B cell (primary cell): ENCODE data around the gene CCL19. TPM values are rescaled to one million over a fixed set of nuclear protein-coding genes. Genes with fewer than 3 reads are reported as not detected.

Experiments used
- ATAC-seq: fragments of 200-7000 bp; cut with Tn5 transposase; one replicate; pipeline ENCODE4 v1.10.0; 2021; ENCODE audit warnings: low read depth, mild to moderate bottlenecking, moderate number of reproducible peaks, moderate library complexity
- CTCF ChIA-PET: fragments of 350-600 bp; sonication (Branson Sonifier 250); formaldehyde crosslinking; loops from one replicate; lab custom pipeline; 2021; ENCODE audit warnings: antibody characterized with exemption, inconsistent platforms; lab: Charles Lee
- POLR2A ChIA-PET: fragments of 350-600 bp; sonication (Branson Sonifier 250); formaldehyde crosslinking; loops from one replicate; lab custom pipeline; 2021; ENCODE audit warnings: antibody characterized with exemption; lab: Charles Lee
- DNase-seq: peaks from one replicate; pipeline ENCODE4 v3.0.0; 2013
- H2AFZ ChIP-seq: 2 replicates; pipeline ENCODE4 v1.6.1; 2012; ENCODE audit warnings: mild to moderate bottlenecking, low read depth, low read length; ENCODE audit not compliant: insufficient read depth, poor library complexity, severe bottlenecking
- H3K27ac ChIP-seq, 2 donors: 1 replicate in 1 of 2; 2 replicates in 1 of 2; pipeline ENCODE4 v1.5.1; 2012 to 2013; ENCODE audit warnings: low read length in 2 of 2, mild to moderate bottlenecking in 2 of 2, moderate library complexity in 1 of 2
- H3K27me3 ChIP-seq, 4 experiments: fragments of 200-600 bp in 1 of 4; sonication (generic) in 1 of 4; replicated peaks in 1 of 4; 1 replicate in 2 of 4; 2 replicates in 2 of 4; pipeline versions ENCODE4 v1.6.1 to v1.7.0; 2013 to 2016; ENCODE audit warnings: low read length in 3 of 4, mild to moderate bottlenecking in 2 of 4, mixed read lengths in 1 of 4, moderate library complexity in 1 of 4; ENCODE audit not compliant: insufficient read depth in 4 of 4, control insufficient read depth in 3 of 4; ENCODE audit errors: control extremely low read depth in 1 of 4
- H3K36me3 ChIP-seq, 2 experiments: replicated peaks in 1 of 2; 1 replicate in 1 of 2; 2 replicates in 1 of 2; pipeline versions ENCODE4 v1.6.1 to v1.7.1; 2013; ENCODE audit warnings: low read length in 1 of 2; ENCODE audit not compliant: insufficient read depth in 2 of 2, control insufficient read depth in 1 of 2; ENCODE audit errors: control extremely low read depth in 1 of 2, extremely low read depth in 1 of 2
- H3K4me1 ChIP-seq, 2 donors: fragments of 200-600 bp in 1 of 2; sonication (generic) in 1 of 2; 1 replicate in 1 of 2; 2 replicates in 1 of 2; pipeline versions ENCODE4 v1.5.1 to v1.6.1; 2013 to 2017; ENCODE audit warnings: low read length in 2 of 2; ENCODE audit not compliant: control insufficient read depth in 2 of 2, insufficient read depth in 2 of 2
- H3K4me2 ChIP-seq: replicated peaks from 2 replicates; pipeline ENCODE3; 2012; ENCODE audit warnings: mild to moderate bottlenecking, low read depth, low read length; ENCODE audit not compliant: poor library complexity, severe bottlenecking
- H3K4me3 ChIP-seq, 5 experiments: fragments of 200-600 bp in 1 of 5; sonication (generic) in 1 of 5; 1 replicate in 3 of 5; 2 replicates in 2 of 5; pipeline versions ENCODE4 v1.5.1 to v1.7.0; 2011 to 2016; ENCODE audit warnings: low read length in 4 of 5, mild to moderate bottlenecking in 4 of 5, low read depth in 2 of 5, control low read depth in 1 of 5, moderate library complexity in 1 of 5; ENCODE audit not compliant: insufficient read depth in 1 of 5; ENCODE audit errors: control extremely low read depth in 1 of 5, extremely low read depth in 1 of 5
- H3K79me2 ChIP-seq: fragments of 200-600 bp; sonication (generic); one replicate; pipeline ENCODE4 v1.6.0; 2016; ENCODE audit warnings: low read length; ENCODE audit not compliant: control insufficient read depth, insufficient read depth
- H3K9ac ChIP-seq: fragments of 200-600 bp; sonication (generic); 2 replicates; pipeline ENCODE4 v1.6.1; 2017; ENCODE audit warnings: mild to moderate bottlenecking, low read length, moderate library complexity
- H3K9me3 ChIP-seq, 3 donors: one replicate each; pipeline versions ENCODE4 v1.6.1 to v1.7.1; 2013; ENCODE audit warnings: low read length in 2 of 3; ENCODE audit not compliant: control insufficient read depth in 2 of 3, insufficient read depth in 1 of 3; ENCODE audit errors: control extremely low read depth in 1 of 3
- H4K20me1 ChIP-seq: 2 replicates; pipeline ENCODE4 v1.6.0; 2012; ENCODE audit warnings: mild to moderate bottlenecking, low read length; ENCODE audit not compliant: insufficient read depth, control insufficient read depth, poor library complexity, severe bottlenecking
- H3K27ac Mint-ChIP-seq: one replicate; pipeline ENCODE4 v1.8.0; 2021; ENCODE audit warnings: mixed read lengths
- H3K27me3 Mint-ChIP-seq: one replicate; pipeline ENCODE4 v1.8.0; 2021; ENCODE audit warnings: mixed read lengths
- H3K4me1 Mint-ChIP-seq: one replicate; pipeline ENCODE4 v1.8.0; 2021; ENCODE audit warnings: mixed read lengths
- H3K4me3 Mint-ChIP-seq: one replicate; pipeline ENCODE4 v1.8.0; 2021; ENCODE audit warnings: mixed read lengths
- H3K9me3 Mint-ChIP-seq: one replicate; pipeline ENCODE4 v1.8.0; 2022; ENCODE audit warnings: mixed read lengths; ENCODE audit not compliant: insufficient read depth
- CTCF ChIP-seq: fragments of 200-600 bp; IDR thresholded peaks from one replicate; pipeline ENCODE4 v1.8.0; 2022; ENCODE audit warnings: antibody characterized with exemption, mild to moderate bottlenecking
- EZH2 ChIP-seq: IDR thresholded peaks from 2 replicates; pipeline ENCODE4 v1.6.1; 2012; ENCODE audit warnings: borderline replicate concordance, low read depth, mild to moderate bottlenecking, moderate library complexity, low read length; ENCODE audit not compliant: insufficient read depth, poor library complexity, severe bottlenecking
- WGBS: methylation state at CpG from one replicate; pipeline ENCODE4 v1.1.5; 2013; ENCODE audit warnings: missing lambda C conversion rate; ENCODE audit not compliant: insufficient coverage; 5-methylcytosine and 5-hydroxymethylcytosine counted together
- intact Hi-C: fragments of 100-400 bp; cut with micrococcal nuclease; formaldehyde crosslinking; loops from one replicate; pipeline ENCODE4 v1.10.0; 2022
- polyA plus RNA-seq: library from polyadenylated mRNA; depleted of rRNA; stranded (reverse); fragments of >200 nt; gene quantifications from 2 replicates; pipeline ENCODE4 v1.2.3, GENCODE V29; 2012
- total RNA-seq, 2 donors: library from RNA; stranded (reverse); fragments of 120-200 nt in 1 of 2; gene quantifications; 1 replicate in 1 of 2; 2 replicates in 1 of 2; pipeline versions ENCODE4 v1.2.3 to v1.2.4, GENCODE V29; 2013 to 2022

Gene CCL19
- total and polyA plus RNA-seq, 2 donors (not counting 1 experiment from before 2014, with no cell fraction given) = not detected

- ATAC-seq = no peak
- no peaks in the 10 kb centered on the region for H3K9me3 ChIP-seq
- no peaks in the 10 kb centered on the region for H3K79me2 ChIP-seq
- peaks cover 0 to 6% (median 0%) of the 10 kb centered on the region in 4 experiments for H3K27me3 ChIP-seq
- no peaks in the 10 kb centered on the region for H3K9me3 Mint-ChIP-seq
- H3K4me3 Mint-ChIP-seq = no peak overlapping the region
- ChIA-PET CTCF (interaction anchor here (1.5 kb wide), 1 partner anchor 15 kb away, joined by 4 read pairs; no protein-coding TSS in a partner anchor), POLR2A (no interaction called here)
- no peak overlapping the region for H3K27ac Mint-ChIP-seq
- intact Hi-C loops = no loop called here
- H3K27ac ChIP-seq = no peak overlapping the region
- H3K4me1 ChIP-seq = peaks cover 0 to 8% of the 10 kb centered on the region in 2 donors
- no peak for TF ChIP-seq CTCF
- no peak for TF ChIP-seq EZH2
- no peak for DNase-seq
- H3K36me3 ChIP-seq = no peaks in the 10 kb centered on the region
- no peak overlapping the region for H2AFZ ChIP-seq
- H4K20me1 ChIP-seq = no peaks in the 10 kb centered on the region
- H3K9ac ChIP-seq = no peak overlapping the region
- 90% methylated on average over 7 of the region's 10 CpGs for WGBS
- H3K4me1 Mint-ChIP-seq = peaks cover 3% of the 10 kb centered on the region
- H3K27me3 Mint-ChIP-seq = peaks cover 8% of the 10 kb centered on the region
- H3K4me2 ChIP-seq = no peak overlapping the region
- H3K4me3 ChIP-seq = no peak overlapping the region
Observed at GRCh38 chr9:34687276-34688030, 3.6 kb downstream of the CCL19 start.

- intact Hi-C loops = no loop called here
- POLR2A ChIA-PET = no interaction called here
- Histone ChIP-seq H3K36me3 (no peaks in the 10 kb centered on the region), H3K4me2 (no peak overlapping the region), H4K20me1 (no peaks in the 10 kb centered on the region), H3K9me3 (no peaks in the 10 kb centered on the region), H3K27ac (no peak overlapping the region), H2AFZ (no peak overlapping the region), H3K4me3 (no peak overlapping the region), H3K79me2 (no peaks in the 10 kb centered on the region), H3K27me3 (peaks cover 0 to 6% (median 0%) of the 10 kb centered on the region in 4 experiments), H3K4me1 (peaks cover 0 to 8% of the 10 kb centered on the region in 2 donors), H3K9ac (no peak overlapping the region)
- Mint-ChIP-seq H3K27ac (no peak overlapping the region), H3K9me3 (no peaks in the 10 kb centered on the region), H3K4me3 (no peak overlapping the region), H3K27me3 (peaks cover 8% of the 10 kb centered on the region), H3K4me1 (peaks cover 3% of the 10 kb centered on the region)
- 4% methylated on average over 1 of the region's 1 CpG for WGBS
- DNase-seq (no peak), ATAC-seq (no peak)
- CTCF ChIA-PET = interaction anchor here (1.5 kb wide), 2 partner anchors 16 to 29 kb away, joined by 3 to 4 read pairs; no protein-coding TSS in a partner anchor
- TF ChIP-seq CTCF (no peak), EZH2 (no peak)
Observed at GRCh38 chr9:34686732-34687131, 4.3 kb downstream of the CCL19 start.
